ENCODE results near the gene PRMT7. TPM values are rescaled to one million over a fixed set of nuclear protein-coding genes. Genes with fewer than 3 reads are reported as not detected.
A peak's percentile ranks its signal among the peaks of the same experiment; 100 is the strongest.

Gene PRMT7
- total RNA-seq, 1 experiment from 2014 or later: 47.5 TPM

GRCh38 chr16:68382296-68382718 is 71.5 kb downstream of the PRMT7 start:
- Histone ChIP-seq H3K27me3 (ENCODE audit: insufficient read depth, low read depth) (no peaks in the 10 kb centered on the region), H3K79me2 (ENCODE audit: low read depth) (no peaks in the 10 kb centered on the region), H3K4me3 (no peak overlapping the region), H3K36me3 (ENCODE audit: low read depth) (no peaks in the 10 kb centered on the region), H2AFZ (no peak overlapping the region), H3K9me3 (ENCODE audit: insufficient read depth, low read depth) (no peaks in the 10 kb centered on the region), H3K4me1 (replicated peaks; ENCODE audit: insufficient read depth) (peaks cover 7% of the 10 kb centered on the region; the same call in 1 of the 2 replicates), H3K4me2 (no peak overlapping the region), H3K9me2 (ENCODE audit: insufficient read depth) (no peaks in the 10 kb centered on the region), H3F3A (ENCODE audit: insufficient read depth, low read depth) (no peaks in the 10 kb centered on the region), H4K20me1 (ENCODE audit: insufficient read depth) (no peaks in the 10 kb centered on the region), H3K27ac (no peak overlapping the region)
- TF ChIP-seq, protein P1, sequence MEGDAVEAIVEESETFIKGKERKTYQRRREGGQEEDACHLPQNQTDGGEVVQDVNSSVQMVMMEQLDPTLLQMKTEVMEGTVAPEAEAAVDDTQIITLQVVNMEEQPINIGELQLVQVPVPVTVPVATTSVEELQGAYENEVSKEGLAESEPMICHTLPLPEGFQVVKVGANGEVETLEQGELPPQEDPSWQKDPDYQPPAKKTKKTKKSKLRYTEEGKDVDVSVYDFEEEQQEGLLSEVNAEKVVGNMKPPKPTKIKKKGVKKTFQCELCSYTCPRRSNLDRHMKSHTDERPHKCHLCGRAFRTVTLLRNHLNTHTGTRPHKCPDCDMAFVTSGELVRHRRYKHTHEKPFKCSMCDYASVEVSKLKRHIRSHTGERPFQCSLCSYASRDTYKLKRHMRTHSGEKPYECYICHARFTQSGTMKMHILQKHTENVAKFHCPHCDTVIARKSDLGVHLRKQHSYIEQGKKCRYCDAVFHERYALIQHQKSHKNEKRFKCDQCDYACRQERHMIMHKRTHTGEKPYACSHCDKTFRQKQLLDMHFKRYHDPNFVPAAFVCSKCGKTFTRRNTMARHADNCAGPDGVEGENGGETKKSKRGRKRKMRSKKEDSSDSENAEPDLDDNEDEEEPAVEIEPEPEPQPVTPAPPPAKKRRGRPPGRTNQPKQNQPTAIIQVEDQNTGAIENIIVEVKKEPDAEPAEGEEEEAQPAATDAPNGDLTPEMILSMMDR (conservative IDR thresholded peaks at IDR 0.05): peak; percentile 57; the same call in 1 of the 2 replicates
- TF ChIP-seq EZH2 (IDR thresholded peaks at IDR 0.05; ENCODE audit: low read depth): no peak
- CTCF ChIA-PET: no interaction called here
- POLR2A ChIA-PET (ENCODE audit: unreplicated experiment): no interaction called here
- intact Hi-C loops (cut with micrococcal nuclease; ENCODE audit: unreplicated experiment): no loop called here
- DNase-seq: no peak
- no TSS peak for BruUV-seq (replicated peaks)

GRCh38 chr16:68383858-68384257 is 73.0 kb downstream of the PRMT7 start:
- Histone ChIP-seq H2AFZ (no peak overlapping the region), H3K36me3 (ENCODE audit: low read depth) (no peaks in the 10 kb centered on the region), H3K4me1 (replicated peaks; ENCODE audit: insufficient read depth) (no peaks in the 10 kb centered on the region), H3K79me2 (ENCODE audit: low read depth) (no peaks in the 10 kb centered on the region), H3K4me2 (no peak overlapping the region), H3K9me3 (ENCODE audit: insufficient read depth, low read depth) (no peaks in the 10 kb centered on the region), H3K4me3 (no peak overlapping the region), H3K27ac (no peak overlapping the region), H3F3A (ENCODE audit: insufficient read depth, low read depth) (no peaks in the 10 kb centered on the region), H4K20me1 (ENCODE audit: insufficient read depth) (no peaks in the 10 kb centered on the region), H3K9me2 (ENCODE audit: insufficient read depth) (no peaks in the 10 kb centered on the region), H3K27me3 (ENCODE audit: insufficient read depth, low read depth) (no peaks in the 10 kb centered on the region)
- no peak for TF ChIP-seq EZH2 (IDR thresholded peaks at IDR 0.05; ENCODE audit: low read depth)
- TF ChIP-seq, protein P1 (conservative IDR thresholded peaks at IDR 0.05): no peak
- CTCF ChIA-PET: no interaction called here
- POLR2A ChIA-PET (ENCODE audit: unreplicated experiment): no interaction called here
- intact Hi-C loops (cut with micrococcal nuclease; ENCODE audit: unreplicated experiment): no loop called here
- no TSS peak for BruUV-seq (replicated peaks)
- DNase-seq: no peak

DNA sequence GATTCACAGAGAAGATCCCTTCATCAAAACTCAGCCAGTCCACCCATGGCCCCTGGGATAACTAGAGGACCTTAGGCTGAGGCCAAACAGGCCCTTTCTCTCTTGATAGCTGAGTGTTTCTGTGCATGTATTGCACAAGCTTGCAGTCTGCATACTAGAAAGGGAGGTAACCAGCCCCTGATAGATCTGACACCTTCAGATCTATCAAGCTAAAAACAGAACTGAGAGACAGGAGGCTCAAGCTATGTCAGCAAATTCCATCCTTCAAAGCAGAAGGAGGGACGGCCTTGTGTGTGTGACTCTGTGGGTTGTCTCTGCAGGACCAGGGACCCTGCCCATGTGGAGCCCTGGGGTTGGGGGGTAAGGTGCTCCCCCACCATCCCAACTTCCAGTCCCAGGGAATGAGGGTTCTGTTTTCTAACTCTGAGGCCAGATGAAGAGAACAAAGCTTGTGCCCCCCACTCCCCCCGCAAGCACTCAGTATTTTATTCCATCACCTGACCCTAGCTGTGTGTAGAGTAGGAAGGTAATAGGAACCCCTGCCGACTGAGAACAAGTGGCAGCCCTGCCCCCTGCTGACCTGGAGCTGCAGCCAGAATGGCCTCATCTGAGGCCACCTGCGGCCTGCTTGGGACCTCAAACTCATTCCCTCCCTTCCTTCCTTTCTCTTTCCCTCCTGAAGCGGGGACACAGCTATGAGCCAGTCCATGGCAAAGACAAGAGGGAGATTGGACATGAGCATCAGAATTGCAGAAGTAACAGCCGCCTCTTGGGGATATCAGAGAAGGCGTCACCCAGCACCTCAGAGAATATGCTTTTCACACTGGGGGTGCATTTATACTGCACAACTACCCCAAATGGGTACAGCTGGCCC is 73.7 kb downstream of the PRMT7 start:
- Histone ChIP-seq H4K20me1 (ENCODE audit: insufficient read depth) (no peaks in the 10 kb centered on the region), H3K79me2 (ENCODE audit: low read depth) (no peaks in the 10 kb centered on the region), H3K9me2 (ENCODE audit: insufficient read depth) (no peaks in the 10 kb centered on the region), H3K9me3 (ENCODE audit: insufficient read depth, low read depth) (no peaks in the 10 kb centered on the region), H3F3A (ENCODE audit: insufficient read depth, low read depth) (no peaks in the 10 kb centered on the region), H2AFZ (no peak overlapping the region), H3K27ac (no peak overlapping the region), H3K4me1 (replicated peaks; ENCODE audit: insufficient read depth) (no peaks in the 10 kb centered on the region), H3K36me3 (ENCODE audit: low read depth) (no peaks in the 10 kb centered on the region), H3K4me3 (no peak overlapping the region), H3K4me2 (no peak overlapping the region), H3K27me3 (ENCODE audit: insufficient read depth, low read depth) (no peaks in the 10 kb centered on the region)
- no peak for TF ChIP-seq EZH2 (IDR thresholded peaks at IDR 0.05; ENCODE audit: low read depth)
- TF ChIP-seq, protein P1 (conservative IDR thresholded peaks at IDR 0.05): no peak
- DNase-seq: no peak
- intact Hi-C loops (cut with micrococcal nuclease; ENCODE audit: unreplicated experiment): no loop called here
- CTCF ChIA-PET: no interaction called here
- POLR2A ChIA-PET (ENCODE audit: unreplicated experiment): no interaction called here
- no TSS peak for BruUV-seq (replicated peaks)
